ENCODE results near the gene HSPB1. TPM values are rescaled to one million over a fixed set of nuclear protein-coding genes. Genes with fewer than 3 reads are reported as not detected.

HSPB1 gene
- total and polyA plus RNA-seq, 2 of the 13 experiments (the other 11 are each of a cell fraction or from before 2014, with no cell fraction given): 21.0 to 38.6 TPM

- TF ChIP-seq TFAP4 (IDR thresholded peaks at IDR 0.05; ENCODE audit: borderline replicate concordance, low read depth) (peak; percentile 74; the same call in 1 of the 2 replicates), TIGD3 (CRISPR knock-in tag; IDR thresholded peaks at IDR 0.05; ENCODE audit: borderline replicate concordance) (no peak), MIXL1 (CRISPR knock-in tag; IDR thresholded peaks at IDR 0.05) (no peak), CEBPZ (IDR thresholded peaks at IDR 0.05; ENCODE audit: low read length) (no peak), ZNF30 (CRISPR knock-in tag; IDR thresholded peaks at IDR 0.05) (no peak), XRCC5 (optimal IDR thresholded peaks at IDR 0.05; ENCODE audit: low read length) (peak; percentile 31), KDM5B (CRISPR knock-in tag; IDR thresholded peaks at IDR 0.05; ENCODE audit: borderline replicate concordance) (peak; percentile 40; the same call in 1 of the 2 replicates), REPIN1 (CRISPR knock-in tag; IDR thresholded peaks at IDR 0.05; ENCODE audit: borderline replicate concordance, low read depth) (no peak), HNRNPL (IDR thresholded peaks at IDR 0.05; ENCODE audit: low read depth, low read length) (0 out of 2 replicates have a peak, but pooled peaks have one; percentile 20), ZSCAN21 (CRISPR knock-in tag; IDR thresholded peaks at IDR 0.05; ENCODE audit: borderline replicate concordance) (no peak), NR0B2 (CRISPR knock-in tag; IDR thresholded peaks at IDR 0.05) (no peak), ZHX1 (CRISPR knock-in tag; IDR thresholded peaks at IDR 0.05; ENCODE audit: low read depth) (no peak), IKZF5 (CRISPR knock-in tag; IDR thresholded peaks at IDR 0.05) (no peak)
Observed at GRCh38 chr7:76310102-76310957, 7.9 kb downstream of the HSPB1 start (continued).

Data from HepG2 (cell line).